Urinary bladder (tissue), 4 donors: ENCODE data around the gene ACAD9. TPM values are rescaled to one million over a fixed set of nuclear protein-coding genes. Genes with fewer than 3 reads are reported as not detected.

Experiments
- DNase-seq: peaks from one replicate; pipeline ENCODE4 v3.0.0-alpha.2; 2015; ENCODE audit errors: extremely low spot score
- H3K27ac ChIP-seq: one replicate; pipeline ENCODE4 v1.5.1; 2013; ENCODE audit warnings: low read depth, mild to moderate bottlenecking, moderate library complexity
- H3K36me3 ChIP-seq: one replicate; pipeline ENCODE4 v1.6.1; 2013; ENCODE audit warnings: mild to moderate bottlenecking, moderate library complexity; ENCODE audit not compliant: insufficient read depth
- H3K4me1 ChIP-seq: one replicate; pipeline ENCODE4 v1.6.1; 2013; ENCODE audit warnings: mild to moderate bottlenecking, moderate library complexity; ENCODE audit not compliant: insufficient read depth
- H3K4me3 ChIP-seq: one replicate; pipeline ENCODE4 v1.5.1; 2013; ENCODE audit warnings: low read depth, low read length
- WGBS: extraction: QIAGEN DNeasy Blood & Tissue Kit; methylation state at CpG from one replicate; pipeline ENCODE4 v1.1.7; 2013; 5-methylcytosine and 5-hydroxymethylcytosine counted together
- polyA plus RNA-seq: library from polyadenylated mRNA; stranded (reverse); fragments of 200-250 nt; gene quantifications from one replicate; pipeline ENCODE4 v1.2.3, GENCODE V29; 2013
- small RNA-seq: library from RNA; depleted of rRNA; stranded (forward); fragments of <200 nt; gene quantifications from one replicate; pipeline ENCODE3, GENCODE V24; 2014
- total RNA-seq: library from RNA; depleted of rRNA; stranded (reverse); fragments of >200 nt; gene quantifications from one replicate; pipeline ENCODE4 v1.2.3, GENCODE V29; 2014
- donor health status: healthy with polysubstance abuse.
- donor health status: healthy.

ACAD9 gene
- total and polyA plus RNA-seq, 2 donors: 26.4 to 33.1 TPM

- no peak for DNase-seq
- H3K36me3 ChIP-seq: no peaks in the 10 kb centered on the region
- H3K4me3 ChIP-seq: no peak overlapping the region
- H3K4me1 ChIP-seq: no peaks in the 10 kb centered on the region
- WGBS: 91% methylated on average over 21 of the region's 21 CpGs
- H3K27ac ChIP-seq: no peak overlapping the region
Observed at GRCh38 chr3:128945041-128945877, 65.8 kb downstream of the ACAD9 start.

- Histone ChIP-seq H3K36me3 (no peaks in the 10 kb centered on the region), H3K27ac (no peak overlapping the region), H3K4me1 (no peaks in the 10 kb centered on the region), H3K4me3 (no peak overlapping the region)
- DNase-seq: no peak
- WGBS: 78% methylated on average over 3 of the region's 3 CpGs
Observed at GRCh38 chr3:128945878-128946175, 66.4 kb downstream of the ACAD9 start.

- H3K36me3 ChIP-seq: no peaks in the 10 kb centered on the region
- no peak overlapping the region for H3K27ac ChIP-seq
- 46% methylated on average over 7 of the region's 7 CpGs for WGBS
- no peaks in the 10 kb centered on the region for H3K4me1 ChIP-seq
- H3K4me3 ChIP-seq: no peak overlapping the region
- DNase-seq: no peak
Observed at GRCh38 chr3:128946411-128946810, 67.0 kb downstream of the ACAD9 start.

DNA sequence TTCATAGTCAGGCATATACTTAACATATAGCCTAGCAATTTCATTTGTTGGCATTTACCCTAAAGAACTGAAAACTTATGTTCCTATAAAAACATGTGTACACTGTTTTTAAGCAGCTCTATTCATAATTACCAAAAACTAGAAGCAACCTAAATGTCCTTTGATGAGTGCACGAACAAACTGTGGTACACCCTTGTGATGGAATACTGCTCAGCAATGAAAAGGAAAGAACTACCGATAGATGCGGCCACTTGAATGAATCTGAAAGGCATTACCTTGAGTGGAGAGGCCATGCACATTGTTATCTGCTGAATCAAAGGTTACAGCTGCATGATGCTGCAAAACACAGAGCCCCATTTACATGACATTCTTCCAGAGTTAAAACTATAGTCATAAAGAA lies 69.7 kb downstream of the ACAD9 start:
- no peak for DNase-seq
- no peaks in the 10 kb centered on the region for H3K36me3 ChIP-seq
- no peaks in the 10 kb centered on the region for H3K4me1 ChIP-seq
- H3K27ac ChIP-seq: no peak overlapping the region
- 96% methylated on average over 3 of the region's 3 CpGs for WGBS
- no peak overlapping the region for H3K4me3 ChIP-seq

- no peaks in the 10 kb centered on the region for H3K36me3 ChIP-seq
- 63% methylated on average over 15 of the region's 15 CpGs for WGBS
- no peak for DNase-seq
- no peaks in the 10 kb centered on the region for H3K4me1 ChIP-seq
- H3K4me3 ChIP-seq: no peak overlapping the region
- H3K27ac ChIP-seq: no peak overlapping the region
Observed at GRCh38 chr3:128950223-128950938, 71.0 kb downstream of the ACAD9 start.

DNA sequence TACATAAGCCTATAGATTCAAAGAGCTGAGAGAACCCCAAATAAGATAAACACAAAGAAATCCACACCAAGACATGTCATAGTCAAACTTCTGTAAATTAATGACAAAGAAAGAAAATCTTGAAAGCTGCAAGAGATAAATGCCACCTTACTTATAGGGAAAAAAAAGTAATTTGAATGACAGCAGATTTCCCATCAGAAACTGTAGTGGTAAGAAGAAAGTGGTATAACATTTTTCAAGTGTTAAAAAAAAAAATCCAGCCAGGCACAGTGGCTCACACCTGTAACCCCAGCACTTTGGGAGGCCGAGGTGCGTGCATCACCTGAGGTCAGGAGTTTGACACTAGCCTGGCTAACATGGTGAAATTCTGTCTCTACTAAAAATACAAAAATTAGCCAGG lies 77.0 kb downstream of the ACAD9 start:
- WGBS: 95% methylated on average over 2 of the region's 2 CpGs
- no peak for DNase-seq
- Histone ChIP-seq H3K4me3 (no peak overlapping the region), H3K4me1 (no peaks in the 10 kb centered on the region), H3K36me3 (no peaks in the 10 kb centered on the region), H3K27ac (no peak overlapping the region)

Small RNAs within 50 kb of the gene (small RNA-seq; reads per million reads assigned to genes)
- not detected for gene AC112484.4

Other genes starting within 250 kb of the ACAD9 start
- 256 TPM for gene RPN1, start 228.8 kb upstream of the ACAD9 start, total RNA-seq
- 135 TPM for gene RPN1, start 228.8 kb upstream of the ACAD9 start, polyA plus RNA-seq
- gene RAB7A, start 153.4 kb upstream of the ACAD9 start, total RNA-seq: 38.0 TPM
- gene RAB7A, start 153.4 kb upstream of the ACAD9 start, polyA plus RNA-seq: 179 TPM
- gene CFAP92, start 114.5 kb downstream of the ACAD9 start, total RNA-seq: 1.9 TPM
- gene CFAP92, start 114.5 kb downstream of the ACAD9 start, polyA plus RNA-seq: 0.62 TPM
- gene EFCC1, start 121.7 kb downstream of the ACAD9 start, total RNA-seq: 5.7 TPM
- 4.3 TPM for gene EFCC1, start 121.7 kb downstream of the ACAD9 start, polyA plus RNA-seq
- not detected for gene GP9, start 181.2 kb downstream of the ACAD9 start, total RNA-seq
- not detected for gene GP9, start 181.2 kb downstream of the ACAD9 start, polyA plus RNA-seq
- 6.0 TPM for gene RAB43, start 242.2 kb downstream of the ACAD9 start, total RNA-seq
- gene RAB43, start 242.2 kb downstream of the ACAD9 start, polyA plus RNA-seq: 11.3 TPM